NCI-H748 (cell line): ENCODE data around the gene PKD1.
"Not testable (repeated sequence)": the region's sequence is repeated elsewhere in the genome, so short reads cannot be mapped to it uniquely, and the experiment has no call there.

Source experiments
- DNase-seq: peaks from one replicate; lab custom pipeline; 2025; ENCODE audit not compliant: unreplicated experiment; lab: John Stamatoyannopoulos, UW

Gene PKD1

DNA sequence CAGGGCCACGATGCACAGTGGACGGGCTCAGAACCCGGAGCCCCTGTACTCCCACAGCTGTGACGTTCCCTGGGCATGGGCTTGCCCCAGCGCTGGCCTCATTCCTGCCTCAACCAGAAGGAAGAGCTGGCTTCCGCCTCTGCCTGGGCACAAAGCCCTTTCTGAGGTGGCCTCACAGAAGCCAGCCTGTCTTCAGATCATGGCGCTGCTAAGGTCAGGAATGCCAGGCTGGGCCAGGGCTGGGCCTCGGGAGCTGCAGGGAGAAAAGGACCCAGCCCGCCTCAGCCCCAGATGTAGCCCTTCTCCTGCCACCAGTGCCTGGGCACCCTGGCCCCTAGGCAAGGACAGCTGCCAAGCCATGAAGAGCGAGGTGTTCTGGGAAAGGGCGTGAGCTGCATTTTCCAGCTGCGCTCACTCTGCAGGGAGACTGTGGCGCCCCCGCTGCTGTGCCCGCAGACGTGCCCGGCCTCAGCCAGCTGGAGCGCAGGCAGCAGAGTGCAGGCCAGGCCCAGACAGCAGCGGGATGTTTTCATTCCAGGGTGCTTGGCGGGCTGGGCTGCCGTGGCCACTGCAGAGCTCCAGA, 9.4 kb downstream of the PKD1 start:
- not testable (repeated sequence) for DNase-seq

DNA sequence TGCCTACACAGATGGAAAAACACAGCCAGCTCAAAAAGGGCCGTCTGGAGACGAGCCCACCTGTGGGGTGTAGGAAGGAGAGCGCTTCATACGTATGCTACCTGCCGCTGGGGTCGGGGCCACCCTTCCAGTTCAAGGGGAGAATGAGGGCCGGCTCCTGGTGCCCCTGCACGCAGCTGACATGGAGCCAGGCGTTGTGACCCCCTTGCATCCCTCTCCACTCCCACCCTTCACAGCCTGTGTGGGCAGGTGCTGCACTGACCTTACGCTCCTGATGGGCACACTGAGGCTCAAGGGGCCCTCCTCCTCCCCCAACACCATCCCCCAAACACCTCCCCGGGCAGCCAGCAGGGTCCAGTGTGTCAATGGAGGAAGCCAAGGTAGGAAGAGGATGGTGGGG, 10.1 kb downstream of the PKD1 start:
- DNase-seq: not testable (repeated sequence)

DNA sequence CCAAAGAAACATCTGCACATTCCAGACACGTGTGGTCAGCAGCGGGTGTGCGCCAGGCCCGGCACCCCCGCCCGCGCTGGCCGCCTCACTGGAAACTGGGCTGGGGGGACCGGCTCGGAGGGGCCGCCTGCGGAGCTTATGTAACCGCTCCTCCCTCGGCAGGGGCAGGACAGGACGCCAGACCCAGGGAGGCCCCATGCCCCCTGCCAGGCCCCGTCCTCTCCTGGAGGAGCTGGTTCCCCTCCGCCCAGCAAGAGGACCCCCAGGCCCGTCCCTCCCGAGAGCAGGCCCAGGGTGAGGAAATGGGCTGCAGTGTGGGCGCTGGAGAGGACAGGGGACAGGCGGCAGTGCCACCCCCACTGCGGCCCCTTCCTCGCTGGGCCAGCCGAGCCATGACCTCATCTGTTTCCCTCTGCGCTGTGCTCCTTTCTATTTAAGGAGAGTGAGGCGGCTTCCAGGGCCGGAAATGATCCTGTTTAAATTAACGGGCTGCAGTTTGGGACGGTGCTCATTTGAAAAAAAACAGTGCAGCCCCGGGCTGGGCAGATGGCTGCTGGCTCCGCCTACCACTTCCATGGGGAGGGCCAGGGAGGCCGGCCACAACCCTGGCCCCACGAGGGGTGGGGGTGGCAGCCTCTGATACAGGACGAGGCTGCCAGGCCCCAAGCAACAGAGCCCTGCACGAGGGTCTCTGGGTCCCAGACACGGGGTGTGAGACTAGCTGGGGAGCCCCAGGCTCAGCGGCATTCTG, 10.8 kb downstream of the PKD1 start:
- not testable (repeated sequence) for DNase-seq

DNA sequence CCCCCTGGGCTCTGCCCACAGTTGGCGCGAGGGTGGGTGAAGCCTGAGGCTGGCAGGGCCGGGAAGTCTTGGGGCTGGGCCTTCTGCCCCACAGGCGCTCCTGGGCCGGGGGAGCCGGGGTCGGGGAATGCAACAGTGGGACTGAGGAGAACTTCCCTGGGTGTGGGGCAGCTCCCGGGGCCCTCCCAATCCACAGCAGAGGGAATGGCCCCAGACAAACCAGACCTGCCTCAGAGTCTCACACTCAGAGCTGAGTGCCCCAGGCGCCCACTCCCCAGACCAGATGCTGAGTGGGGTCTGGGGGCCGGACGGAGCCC, 11.4 kb downstream of the PKD1 start:
- not testable (repeated sequence) for DNase-seq

DNA sequence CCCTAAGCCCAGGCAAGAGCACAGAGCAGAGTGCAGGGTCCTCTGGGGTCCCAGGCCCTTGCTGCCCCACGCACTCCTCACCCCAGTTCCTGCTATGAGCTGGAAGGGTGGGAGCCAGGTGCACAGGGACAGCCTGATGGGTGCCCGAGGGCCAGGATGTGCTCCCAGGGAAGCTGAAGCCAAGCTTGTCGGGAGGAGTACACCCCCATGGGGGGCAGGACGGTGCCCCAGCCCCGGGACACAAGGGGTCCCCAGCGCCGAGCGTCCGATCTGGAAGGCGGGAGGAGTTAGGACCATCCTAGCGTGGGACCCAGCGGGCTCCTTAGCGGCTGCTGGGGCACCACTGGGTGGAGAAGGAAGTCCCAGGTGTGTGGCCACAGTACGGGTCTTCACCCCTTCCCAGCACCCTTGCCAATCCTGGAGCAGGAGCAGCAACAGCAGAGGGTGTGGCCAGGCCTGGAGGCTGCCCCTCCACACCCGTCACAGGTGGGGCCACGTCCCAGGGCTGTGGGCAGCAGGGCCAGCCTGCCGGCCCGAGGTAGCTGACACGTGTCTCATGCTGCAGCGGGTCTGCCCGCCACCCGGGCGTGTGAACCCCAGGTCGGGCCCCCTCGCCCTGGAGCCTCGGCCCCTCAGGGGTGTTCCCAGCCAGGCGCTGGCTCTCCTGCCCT, 11.9 kb downstream of the PKD1 start:
- not testable (repeated sequence) for DNase-seq

DNA sequence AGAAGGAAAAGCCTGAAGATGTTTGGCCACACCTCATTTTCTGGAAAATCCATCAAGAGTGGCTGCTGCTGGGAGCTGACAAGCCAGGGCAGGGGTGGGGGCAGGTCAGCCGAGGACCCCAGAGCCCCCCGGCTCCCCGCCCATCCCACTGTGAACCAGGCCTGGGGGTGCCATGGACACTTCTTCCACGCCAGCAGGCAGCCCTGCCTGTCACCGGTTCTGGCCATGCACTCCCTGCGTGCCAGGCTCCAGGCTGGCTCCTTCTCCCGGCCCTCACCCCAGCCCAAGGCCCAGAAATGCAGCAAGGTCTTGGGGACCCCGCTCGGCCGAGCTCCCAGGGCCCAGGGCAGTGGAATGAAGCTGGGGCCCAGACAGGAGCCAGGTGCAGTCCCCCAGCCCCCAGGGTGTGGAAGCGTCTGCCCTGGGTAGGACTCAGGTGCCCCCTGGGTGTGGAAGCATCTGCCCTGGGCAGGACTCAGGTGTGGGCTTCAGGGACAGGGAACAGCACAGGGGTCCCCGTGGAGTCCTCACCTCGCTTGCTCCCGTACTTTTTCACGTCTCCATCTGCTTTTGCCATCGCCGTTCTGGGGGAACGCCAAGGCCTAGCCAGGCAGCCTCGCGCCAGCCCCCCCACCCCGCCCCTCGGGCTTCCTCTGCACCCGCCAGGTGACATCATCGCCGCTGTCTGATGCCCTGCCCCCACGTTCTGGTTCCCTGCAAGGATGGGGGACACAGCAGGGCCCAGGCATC, 12.6 kb downstream of the PKD1 start:
- not testable (repeated sequence) for DNase-seq

DNA sequence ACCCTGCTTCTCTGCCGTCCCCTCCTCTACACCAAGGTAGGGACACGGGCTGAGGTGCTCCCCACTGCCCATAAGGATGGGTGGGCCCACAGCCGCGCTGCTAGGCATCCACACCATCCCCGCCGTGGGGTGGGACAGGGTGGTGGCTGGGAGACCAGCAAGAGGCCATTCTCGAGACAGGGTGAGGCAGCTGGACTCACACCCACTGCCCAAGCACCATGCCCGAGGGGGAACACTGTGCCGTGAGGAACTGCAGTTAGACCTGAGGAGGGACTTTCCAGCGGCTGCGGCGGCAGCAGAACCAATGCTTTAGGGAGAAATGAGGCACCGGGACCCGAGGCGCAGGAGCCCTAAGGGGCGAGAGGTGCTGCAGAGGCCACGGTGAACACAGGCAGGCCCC, 13.3 kb downstream of the PKD1 start:
- DNase-seq: no peak

DNA sequence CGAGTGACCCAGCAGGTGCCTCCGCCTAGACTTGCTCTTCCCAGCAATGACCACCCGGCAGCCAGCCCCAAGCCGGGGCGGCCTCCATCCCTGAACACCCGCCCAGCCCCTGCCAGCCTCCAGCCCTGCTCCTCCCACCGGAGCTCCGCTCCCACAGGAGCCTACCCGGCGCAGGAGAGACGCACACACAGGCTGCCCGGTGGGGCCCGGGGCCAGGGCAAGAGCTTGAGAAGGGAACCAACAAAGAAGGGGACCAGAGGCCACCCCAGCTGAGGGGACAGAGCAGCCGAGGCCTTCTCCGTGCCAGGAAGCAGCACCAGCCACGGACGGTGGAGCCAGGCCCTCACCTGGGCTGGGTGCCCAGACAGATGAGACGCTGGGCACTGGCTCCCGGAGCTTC, 13.8 kb downstream of the PKD1 start:
- DNase-seq: no peak

DNA sequence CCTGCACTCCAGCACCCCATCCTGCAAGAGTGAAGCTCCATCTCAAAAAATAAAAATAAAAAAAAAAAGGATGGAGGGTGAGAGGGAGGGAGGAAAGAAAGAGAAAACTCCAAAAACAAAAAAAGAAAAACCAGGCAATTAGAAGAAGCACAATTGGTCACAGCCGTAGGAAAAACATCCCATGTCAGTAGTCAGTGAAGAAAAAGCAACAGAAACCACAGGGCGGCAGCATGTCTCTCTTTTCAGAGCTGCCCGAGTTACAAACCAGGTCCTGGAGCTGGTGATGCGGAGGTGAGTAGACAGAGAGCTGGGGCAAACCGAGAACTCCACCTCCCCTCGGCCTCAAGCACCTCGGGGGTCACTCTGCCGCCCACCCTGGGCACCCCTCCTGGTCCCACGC, 14.4 kb downstream of the PKD1 start:
- not testable (repeated sequence) for DNase-seq

DNA sequence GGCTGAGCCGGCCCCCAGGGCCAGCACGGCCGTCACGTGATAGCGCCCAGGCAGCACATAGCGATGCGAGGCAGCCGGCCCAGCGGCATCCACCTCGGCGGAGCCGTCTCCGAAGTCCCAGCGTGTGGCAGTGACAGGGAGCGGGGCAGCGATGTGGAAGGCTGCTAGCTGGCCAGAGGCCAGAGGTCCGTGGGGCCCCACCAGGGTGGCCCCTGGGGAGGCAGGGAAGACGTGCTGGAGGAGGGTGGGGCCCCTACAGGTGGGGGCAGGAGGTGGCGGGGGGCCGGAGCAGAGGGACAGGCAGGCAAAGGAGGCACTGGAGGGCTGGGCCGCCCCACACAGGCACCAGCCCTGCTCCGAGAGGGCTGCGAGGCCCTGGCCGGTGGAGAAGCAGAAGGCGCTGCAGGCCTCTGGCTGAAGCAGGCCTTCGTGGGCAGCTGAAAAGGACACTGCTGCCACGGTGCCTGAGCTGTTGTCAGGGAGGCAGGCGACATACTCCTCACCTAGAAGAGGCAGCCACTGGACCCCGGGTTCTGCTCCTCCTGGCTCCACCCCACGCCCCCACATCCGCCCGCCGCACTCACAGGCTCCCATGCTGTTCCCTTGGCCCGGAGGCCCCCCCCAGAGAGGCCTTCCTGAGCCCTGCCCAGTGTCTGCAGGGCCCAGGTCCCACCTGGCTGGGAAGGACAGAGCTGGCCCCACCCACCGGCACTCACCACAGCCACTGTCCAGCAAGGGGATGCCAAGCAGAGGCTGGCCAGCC, 17.6 kb downstream of the PKD1 start:
- not testable (repeated sequence) for DNase-seq

DNA sequence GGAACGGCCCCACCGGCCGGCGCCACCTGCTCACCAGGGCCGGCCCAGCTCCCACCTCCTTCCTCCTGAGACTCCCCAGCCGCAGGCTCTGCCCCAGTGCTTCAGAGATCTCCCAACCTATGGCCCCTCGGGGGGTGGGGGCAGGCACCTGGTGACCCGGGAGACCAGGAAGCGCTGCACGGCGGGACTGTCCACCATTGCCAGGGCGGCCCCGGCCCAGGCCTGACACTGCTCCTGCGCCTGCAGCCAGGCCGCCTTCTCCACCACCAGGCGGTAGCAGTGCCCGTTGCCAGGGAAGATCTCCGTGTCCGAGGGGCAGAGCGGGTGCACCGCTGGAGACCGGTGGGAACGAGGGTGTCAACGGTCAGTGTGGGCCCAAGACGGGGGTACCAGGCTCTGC, 18.4 kb downstream of the PKD1 start:
- not testable (repeated sequence) for DNase-seq

DNA sequence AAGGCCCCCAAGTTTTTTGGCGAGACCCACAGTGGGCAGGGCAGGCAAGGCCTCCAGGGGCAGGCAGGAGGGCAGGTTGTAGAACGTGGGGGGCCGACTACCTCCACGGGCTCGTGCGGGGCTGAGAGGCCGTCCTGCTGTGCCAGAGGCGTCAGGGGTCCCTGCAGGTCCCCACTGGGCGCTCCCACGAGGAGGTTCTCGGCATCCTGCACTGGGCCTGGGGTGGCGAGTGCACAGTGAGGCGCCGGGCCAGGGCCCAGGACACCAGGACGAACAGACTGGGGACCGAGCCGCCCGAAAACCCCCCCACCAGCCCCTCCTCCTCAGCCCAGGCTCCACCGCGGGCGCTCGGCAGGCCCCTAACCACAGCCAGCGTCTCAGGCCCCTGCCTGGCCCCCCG, 19.3 kb downstream of the PKD1 start:
- DNase-seq: not testable (repeated sequence)

DNA sequence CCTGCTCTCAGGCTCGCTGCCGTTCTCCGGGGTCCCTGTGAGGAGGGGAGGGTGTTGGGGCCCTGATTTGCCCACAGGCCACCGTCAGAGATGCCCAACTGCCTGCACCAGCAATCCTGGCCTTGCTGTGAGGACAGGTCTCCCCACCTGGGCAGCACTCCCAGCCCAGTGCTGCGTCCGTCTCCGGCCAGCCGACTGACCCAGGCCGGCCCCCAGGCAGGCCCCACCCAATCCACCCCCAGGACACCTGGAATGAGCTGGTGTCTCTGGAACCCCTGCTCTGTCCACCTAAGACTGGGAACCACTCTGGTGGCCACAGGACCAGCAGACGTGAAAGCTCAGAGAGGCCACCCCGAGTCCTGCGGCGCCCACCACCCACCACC, 20.1 kb downstream of the PKD1 start:
- no peak for DNase-seq

DNA sequence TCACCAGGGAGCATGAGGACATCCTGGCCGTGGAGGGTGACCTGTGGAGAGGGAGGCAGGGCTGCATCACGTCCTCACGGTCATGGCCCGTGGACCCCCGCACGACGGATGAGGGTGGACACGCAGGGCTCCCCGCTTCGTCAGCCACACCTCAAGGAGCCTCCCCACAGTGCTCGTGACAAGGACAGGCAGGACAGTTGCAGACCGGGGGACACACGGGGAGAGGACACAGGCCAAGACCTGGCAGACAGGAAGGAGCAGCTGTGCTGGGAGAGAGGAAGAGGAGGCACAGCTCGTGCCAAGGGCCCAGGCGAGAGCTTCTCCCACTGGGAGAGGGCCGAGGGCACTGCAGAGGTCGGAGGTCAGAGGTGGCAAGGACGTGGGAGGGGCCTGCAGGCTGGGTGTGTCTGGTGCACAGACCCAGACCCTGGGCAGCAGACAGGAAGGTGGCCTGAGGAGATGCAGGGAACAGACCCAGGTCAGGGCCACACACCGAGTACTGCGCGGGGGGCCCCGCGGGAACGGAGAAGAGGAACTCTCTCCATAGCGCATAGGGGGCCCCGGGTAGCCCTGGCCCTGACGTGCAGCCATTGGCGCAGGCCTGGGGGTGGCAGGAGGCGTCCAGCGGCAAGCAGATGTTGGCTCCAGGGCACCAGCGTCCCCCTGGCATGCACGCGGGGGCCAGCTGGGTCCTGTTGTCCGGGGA, 20.7 kb downstream of the PKD1 start:
- not testable (repeated sequence) for DNase-seq

DNA sequence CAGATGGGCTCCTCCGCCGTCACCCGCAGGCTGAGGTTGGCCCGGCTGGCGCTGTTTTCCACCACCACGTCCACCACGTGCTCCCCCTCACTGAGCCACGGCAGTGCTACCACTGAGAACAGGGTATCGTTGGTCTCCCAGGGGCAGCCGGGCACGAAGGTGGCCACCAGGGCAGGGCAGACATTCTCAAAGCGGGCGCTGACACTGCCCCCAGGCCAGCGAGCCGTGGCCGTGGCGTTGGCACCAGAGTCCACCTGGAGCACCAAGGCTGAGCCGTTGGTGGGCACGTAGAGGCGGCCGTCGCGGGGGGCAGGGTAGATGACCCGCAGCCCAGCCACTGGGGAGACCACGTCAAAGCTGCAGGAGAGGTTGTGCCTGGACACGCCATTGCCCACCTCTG, 21.5 kb downstream of the PKD1 start:
- DNase-seq: not testable (repeated sequence)

DNA sequence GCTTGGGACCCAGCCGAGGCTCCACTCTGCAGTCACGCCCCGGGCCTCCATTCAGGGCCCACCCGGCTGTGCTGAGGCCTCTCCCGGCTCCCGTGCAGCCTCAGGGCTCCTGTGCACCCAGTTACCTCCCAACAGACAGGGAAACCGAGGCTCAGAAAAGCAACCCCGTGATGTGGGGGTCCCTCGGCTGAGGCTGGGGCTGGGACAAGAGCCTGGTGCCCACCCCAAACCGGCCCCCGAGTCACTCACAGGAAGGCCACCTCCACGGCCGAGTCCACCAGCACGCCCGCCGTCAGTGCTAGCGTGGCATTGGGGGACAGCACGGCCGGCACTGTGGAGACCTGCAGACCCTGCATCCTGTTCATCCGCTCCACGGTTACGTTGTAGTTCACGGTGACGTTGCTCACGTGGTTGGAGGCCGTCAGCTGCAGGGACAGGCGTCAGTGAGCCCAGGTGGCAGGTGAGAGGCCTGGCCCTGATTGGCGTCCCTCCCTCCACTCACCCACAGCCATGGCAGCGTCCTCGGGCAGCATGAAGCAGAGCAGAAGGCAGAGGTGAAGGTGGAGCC, 23.1 kb downstream of the PKD1 start:
- DNase-seq: not testable (repeated sequence)

DNA sequence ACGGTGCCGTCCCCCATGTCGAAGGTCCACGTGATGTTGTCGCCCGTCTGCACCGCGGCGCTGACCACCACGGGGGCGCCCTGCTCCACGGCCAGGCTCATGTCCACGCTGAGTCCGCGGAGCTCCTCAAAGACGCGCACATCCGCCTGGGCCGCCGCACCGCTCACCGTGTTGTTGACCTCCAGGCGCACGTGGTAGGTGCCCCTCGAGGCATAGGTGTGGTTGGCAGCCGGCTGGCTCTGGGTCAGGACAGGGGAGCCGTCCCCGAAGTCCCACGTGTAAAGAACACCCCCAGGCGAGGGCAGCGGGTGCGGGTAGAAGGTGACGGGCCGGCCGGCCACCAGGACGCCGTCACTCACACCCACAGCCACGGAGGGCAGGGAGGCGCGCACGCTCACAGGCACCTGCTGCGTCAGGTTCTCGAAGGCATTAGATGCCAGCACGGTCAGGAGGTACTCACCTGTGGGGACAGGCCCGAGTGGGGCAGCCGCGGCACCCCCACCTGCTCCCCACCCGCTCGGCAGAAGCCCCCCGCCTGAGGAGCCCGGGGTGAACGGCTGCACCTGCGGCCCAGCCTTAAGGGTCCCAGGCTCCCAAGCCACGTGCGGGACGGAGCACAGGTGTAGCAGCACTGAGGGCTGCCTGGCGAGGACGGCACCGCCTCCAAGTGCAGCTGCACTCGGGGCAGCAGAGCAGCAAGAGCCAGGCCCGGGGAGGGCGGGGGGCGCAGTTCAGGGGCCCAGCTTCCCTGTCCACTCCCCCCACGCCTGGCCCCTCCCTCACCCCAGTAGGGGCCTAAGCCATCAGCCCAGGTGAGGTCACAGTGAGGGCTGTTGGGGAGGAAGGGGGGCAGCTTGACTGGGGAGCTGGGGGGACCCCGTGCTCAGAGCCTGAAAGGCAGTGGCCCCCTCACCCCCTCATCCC, 24.0 kb downstream of the PKD1 start:
- not testable (repeated sequence) for DNase-seq

DNA sequence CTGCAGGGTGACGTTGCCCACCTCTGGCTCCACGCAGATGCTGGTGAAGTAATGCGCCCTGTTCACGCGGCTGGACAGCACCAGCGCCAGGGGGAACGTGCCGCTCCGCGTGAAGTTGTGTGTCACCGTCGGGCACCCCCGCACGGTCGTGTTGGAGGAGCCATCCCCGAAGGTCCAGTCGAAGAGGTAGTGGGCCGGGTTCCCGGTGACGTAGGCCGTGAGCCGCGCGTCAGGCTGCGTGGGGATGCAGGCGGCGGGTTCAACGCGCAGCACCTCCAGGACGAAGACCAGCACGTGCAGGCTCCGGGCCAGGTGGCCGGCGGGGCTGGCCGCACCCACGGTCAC, 24.7 kb downstream of the PKD1 start:
- not testable (repeated sequence) for DNase-seq
